GM10266 (cell line): ENCODE results near the gene DSCAML1.

Source experiments
- DNase-seq: peaks from one replicate; pipeline ENCODE4 v3.0.0; 2012; ENCODE audit errors: extremely low spot score
- CTCF ChIP-seq: IDR thresholded peaks from 2 replicates; pipeline ENCODE4 v1.5.1; 2012; ENCODE audit warnings: mild to moderate bottlenecking, low read depth; ENCODE audit not compliant: control insufficient read depth, insufficient read depth; ENCODE audit errors: missing control alignments

DSCAML1 gene

DNA sequence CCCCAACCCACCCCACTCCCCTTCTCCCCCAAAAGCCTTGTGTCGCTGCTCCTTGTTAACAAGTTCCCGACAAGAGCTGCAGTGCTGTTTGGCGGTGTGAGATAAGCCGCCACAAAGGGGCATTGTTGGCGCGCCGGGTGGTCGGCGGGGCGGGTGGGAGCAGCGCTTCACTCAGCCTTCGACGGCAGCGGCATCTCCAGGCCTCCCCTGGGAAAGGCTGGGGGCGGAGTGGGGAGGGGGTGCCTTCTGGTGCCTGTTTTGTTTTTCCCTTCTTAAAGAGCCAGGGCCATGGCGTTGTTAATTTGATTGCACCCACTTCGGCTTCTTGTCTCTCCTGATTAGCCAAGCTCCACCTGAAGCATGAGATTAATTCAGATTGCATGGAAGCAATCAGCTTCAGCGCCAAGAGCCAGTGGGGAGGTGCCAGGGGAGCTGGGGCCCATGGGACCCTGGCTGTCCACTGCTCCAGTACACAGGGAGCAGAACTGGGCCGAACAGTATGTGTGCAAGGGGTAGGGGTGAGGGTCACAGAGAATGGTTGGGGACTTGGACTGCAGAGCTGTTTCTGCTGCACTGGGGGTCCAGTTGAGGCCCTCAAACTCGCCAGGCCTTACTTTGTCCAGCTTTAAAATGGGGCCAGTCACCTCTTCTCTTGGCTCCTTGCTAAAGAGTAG, 304.3 kb downstream of the DSCAML1 start:
- no peak for TF ChIP-seq CTCF
- DNase-seq: no peak

DNA sequence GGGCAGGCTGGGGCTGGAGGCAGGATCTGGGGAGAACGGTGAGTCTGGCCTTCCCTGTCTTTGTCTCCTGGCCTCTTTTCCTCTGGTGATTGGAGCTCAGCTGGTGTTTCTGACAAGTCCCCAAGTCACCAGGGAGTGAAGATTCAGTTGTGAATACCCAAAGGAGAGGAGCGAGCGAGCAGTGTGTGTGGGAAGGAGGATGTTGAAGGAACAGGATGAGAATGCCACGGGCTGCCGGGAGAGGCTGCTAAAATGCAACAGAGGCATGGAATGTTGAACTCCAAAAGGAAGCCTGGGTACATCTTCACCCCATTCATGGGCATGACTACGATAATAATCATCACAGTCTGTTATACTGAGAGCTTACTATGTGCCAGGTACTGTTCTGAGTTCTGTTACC, 306.1 kb downstream of the DSCAML1 start:
- DNase-seq: no peak
- no peak for TF ChIP-seq CTCF

DNA sequence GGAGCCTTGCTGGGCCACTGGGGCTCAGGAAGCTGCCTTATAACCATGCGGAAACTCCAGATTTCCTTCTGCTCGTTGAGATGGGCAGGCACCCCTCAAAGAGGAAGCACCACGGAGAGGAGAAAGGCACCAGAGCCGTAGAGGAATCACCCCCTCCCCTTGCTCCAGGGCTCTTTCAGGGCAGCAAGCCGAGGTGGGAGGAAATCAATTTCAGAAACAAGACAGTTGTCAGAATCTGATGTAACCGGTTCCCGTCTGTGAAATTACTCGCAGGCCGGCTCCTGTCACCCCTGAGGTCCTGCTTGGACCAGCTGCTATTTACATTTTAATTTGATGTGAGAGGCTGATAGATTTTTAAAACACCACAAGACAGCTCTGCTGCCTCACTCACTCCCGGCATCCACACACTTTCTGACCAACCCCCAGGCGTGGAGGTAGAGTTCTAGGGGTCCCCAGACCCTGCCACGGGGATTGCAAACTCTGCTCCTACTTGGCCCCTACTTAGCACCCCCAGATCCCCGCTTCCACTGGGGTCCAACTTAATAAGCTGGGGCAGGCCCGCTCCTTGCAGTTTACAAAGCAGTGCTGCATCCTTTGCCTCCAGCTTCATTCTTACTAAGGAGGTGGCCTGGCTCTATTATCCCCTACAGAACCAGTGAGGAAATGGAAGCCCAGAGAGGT, 306.9 kb downstream of the DSCAML1 start:
- no peak for TF ChIP-seq CTCF
- DNase-seq: no peak

- no peak for TF ChIP-seq CTCF
- DNase-seq: no peak
Measured at GRCh38 chr11:117488996-117489952, 307.7 kb downstream of the DSCAML1 start.

GRCh38 chr11:117486059-117486458, 311.0 kb downstream of the DSCAML1 start:
- TF ChIP-seq CTCF: no peak
- no peak for DNase-seq

- no peak for DNase-seq
Measured at GRCh38 chr11:117484156-117484555, 312.9 kb downstream of the DSCAML1 start.

More at GRCh38 chr11:117484156-117484555, 312.9 kb downstream of the DSCAML1 start:
- no peak for TF ChIP-seq CTCF
